Measurements from ENCODE around the gene FOXP2. TPM values are rescaled to one million over a fixed set of nuclear protein-coding genes. Genes with fewer than 3 reads are reported as not detected.

FOXP2 gene
- total and polyA plus RNA-seq, 2 donors (not counting 3 experiments of a cell fraction or from before 2014, with no cell fraction given): 0.37 to 2.7 TPM

DNA sequence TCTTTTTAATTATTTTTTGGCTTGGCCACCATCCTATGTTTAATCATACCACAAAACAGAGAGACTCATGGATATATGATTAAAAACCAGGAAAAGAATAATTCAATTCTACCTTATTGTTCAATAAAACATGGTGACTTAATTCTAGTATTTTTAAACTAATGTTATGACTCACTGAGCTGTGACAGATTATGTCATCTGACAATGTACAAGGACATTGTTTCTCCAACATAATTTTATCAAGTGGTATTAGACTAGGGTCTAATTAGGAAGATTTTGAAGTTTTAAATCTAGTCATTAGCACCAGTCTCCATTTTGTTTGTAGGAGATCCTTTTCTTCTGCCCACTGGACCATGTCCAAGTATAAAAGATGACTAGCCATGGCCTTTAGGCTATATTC lies 307.9 kb downstream of the FOXP2 start:
- Histone ChIP-seq H3K4me3 (replicated peaks in 1 of 3; ENCODE audit: insufficient read depth in 1 of 3, low read depth in 1 of 3, low read length in 3 of 3) (no peak overlapping the region), H4K20me1 (replicated peaks; ENCODE audit: control insufficient read depth, extremely low read depth, insufficient read depth, low read length) (no peaks in the 10 kb centered on the region), H3K9ac (replicated peaks; ENCODE audit: extremely low read depth, insufficient read depth, low read length) (no peak overlapping the region), H3K9me3 (replicated peaks; ENCODE audit: control insufficient read depth, insufficient read depth, low read length) (no peaks in the 10 kb centered on the region), H3K36me3 (ENCODE audit: control insufficient read depth in 2 of 2, extremely low read depth in 1 of 2, insufficient read depth in 2 of 2, low read length in 2 of 2) (no peaks in the 10 kb centered on the region), H3K27me3 (ENCODE audit: control insufficient read depth in 2 of 2, insufficient read depth in 2 of 2, low read length in 2 of 2) (no peaks in the 10 kb centered on the region), H3K79me2 (ENCODE audit: control insufficient read depth, insufficient read depth, low read length) (no peaks in the 10 kb centered on the region), H3K4me2 (ENCODE audit: insufficient read depth, low read length) (no peak overlapping the region), H3K4me1 (ENCODE audit: control insufficient read depth, extremely low read depth, insufficient read depth, low read length) (no peaks in the 10 kb centered on the region), H2AFZ (ENCODE audit: low read depth, low read length) (no peak overlapping the region), H3K27ac (ENCODE audit: insufficient read depth, low read depth, low read length) (no peak overlapping the region), H3K9me1 (replicated peaks; ENCODE audit: control insufficient read depth, extremely low read depth, insufficient read depth, low read length) (no peaks in the 10 kb centered on the region)
- FAIRE-seq (no peak), DNase-seq (ENCODE audit: low read depth, low spot score) (no peak)
- TF ChIP-seq, protein P1, sequence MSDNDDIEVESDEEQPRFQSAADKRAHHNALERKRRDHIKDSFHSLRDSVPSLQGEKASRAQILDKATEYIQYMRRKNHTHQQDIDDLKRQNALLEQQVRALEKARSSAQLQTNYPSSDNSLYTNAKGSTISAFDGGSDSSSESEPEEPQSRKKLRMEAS (IDR thresholded peaks at IDR 0.05; ENCODE audit: insufficient read depth, insufficient read length): no peak
- TF ChIP-seq POLR2A (IDR thresholded peaks at IDR 0.05; ENCODE audit: low read depth, low read length): no peak
- TF ChIP-seq, protein P2, sequence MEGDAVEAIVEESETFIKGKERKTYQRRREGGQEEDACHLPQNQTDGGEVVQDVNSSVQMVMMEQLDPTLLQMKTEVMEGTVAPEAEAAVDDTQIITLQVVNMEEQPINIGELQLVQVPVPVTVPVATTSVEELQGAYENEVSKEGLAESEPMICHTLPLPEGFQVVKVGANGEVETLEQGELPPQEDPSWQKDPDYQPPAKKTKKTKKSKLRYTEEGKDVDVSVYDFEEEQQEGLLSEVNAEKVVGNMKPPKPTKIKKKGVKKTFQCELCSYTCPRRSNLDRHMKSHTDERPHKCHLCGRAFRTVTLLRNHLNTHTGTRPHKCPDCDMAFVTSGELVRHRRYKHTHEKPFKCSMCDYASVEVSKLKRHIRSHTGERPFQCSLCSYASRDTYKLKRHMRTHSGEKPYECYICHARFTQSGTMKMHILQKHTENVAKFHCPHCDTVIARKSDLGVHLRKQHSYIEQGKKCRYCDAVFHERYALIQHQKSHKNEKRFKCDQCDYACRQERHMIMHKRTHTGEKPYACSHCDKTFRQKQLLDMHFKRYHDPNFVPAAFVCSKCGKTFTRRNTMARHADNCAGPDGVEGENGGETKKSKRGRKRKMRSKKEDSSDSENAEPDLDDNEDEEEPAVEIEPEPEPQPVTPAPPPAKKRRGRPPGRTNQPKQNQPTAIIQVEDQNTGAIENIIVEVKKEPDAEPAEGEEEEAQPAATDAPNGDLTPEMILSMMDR (IDR thresholded peaks at IDR 0.05; ENCODE audit: extremely low read depth in 1 of 2, insufficient read depth in 1 of 2, low read depth in 1 of 2, low read length in 2 of 2): no peak
- no peak for TF ChIP-seq POLR2AphosphoS5 (IDR thresholded peaks at IDR 0.05; ENCODE audit: insufficient read depth, low read depth, low read length)
- TF ChIP-seq GATA2 (IDR thresholded peaks at IDR 0.05; ENCODE audit: insufficient read depth, insufficient read length, low read depth, low read length): no peak
- no peak for TF ChIP-seq MYC (IDR thresholded peaks at IDR 0.05; ENCODE audit: low read depth, low read length)
- no peak for TF ChIP-seq EZH2 (IDR thresholded peaks at IDR 0.05; ENCODE audit: borderline replicate concordance, low read depth, low read length, severe bottlenecking)
- no peak for TF ChIP-seq FOS (IDR thresholded peaks at IDR 0.05; ENCODE audit: borderline replicate concordance, insufficient read depth, low read length)
- TF ChIP-seq JUN (IDR thresholded peaks at IDR 0.05; ENCODE audit: borderline replicate concordance, insufficient read depth, insufficient read length, low read depth): no peak
- ChIA-PET CTCF (no interaction called here), POLR2A (no interaction called here)
- dilution Hi-C loops (cut with MboI; ENCODE audit: extremely low pct_ligation_motif_present, low sequenced_read_pairs): no loop called here
- intact Hi-C loops (cut with micrococcal nuclease): no loop called here
- BruUV-seq (replicated peaks): no TSS peak

All from endothelial cell of umbilical vein (primary cell).